ENCODE measurements around the gene SMYD3.

DNA sequence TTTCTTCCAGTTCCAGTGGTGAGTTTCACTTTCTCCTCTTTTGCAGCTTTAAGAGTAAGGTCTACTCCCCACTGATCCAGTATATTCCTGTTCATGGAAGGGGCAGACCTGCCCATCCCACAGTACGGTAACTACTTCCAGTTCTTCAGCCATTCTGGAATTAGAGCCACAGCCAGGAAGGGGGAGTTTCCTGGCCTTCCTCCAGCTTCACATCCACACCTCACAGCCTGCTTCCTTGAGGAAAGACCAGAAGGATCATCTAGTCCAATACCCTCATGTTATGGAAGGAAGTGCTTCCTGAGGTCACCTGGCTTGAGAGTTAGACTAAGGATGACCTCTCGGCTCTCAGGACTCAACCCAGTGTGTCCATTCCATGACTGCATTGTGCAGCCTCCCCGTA, 754.5 kb downstream of the SMYD3 start:
- TF ChIP-seq, protein P1, sequence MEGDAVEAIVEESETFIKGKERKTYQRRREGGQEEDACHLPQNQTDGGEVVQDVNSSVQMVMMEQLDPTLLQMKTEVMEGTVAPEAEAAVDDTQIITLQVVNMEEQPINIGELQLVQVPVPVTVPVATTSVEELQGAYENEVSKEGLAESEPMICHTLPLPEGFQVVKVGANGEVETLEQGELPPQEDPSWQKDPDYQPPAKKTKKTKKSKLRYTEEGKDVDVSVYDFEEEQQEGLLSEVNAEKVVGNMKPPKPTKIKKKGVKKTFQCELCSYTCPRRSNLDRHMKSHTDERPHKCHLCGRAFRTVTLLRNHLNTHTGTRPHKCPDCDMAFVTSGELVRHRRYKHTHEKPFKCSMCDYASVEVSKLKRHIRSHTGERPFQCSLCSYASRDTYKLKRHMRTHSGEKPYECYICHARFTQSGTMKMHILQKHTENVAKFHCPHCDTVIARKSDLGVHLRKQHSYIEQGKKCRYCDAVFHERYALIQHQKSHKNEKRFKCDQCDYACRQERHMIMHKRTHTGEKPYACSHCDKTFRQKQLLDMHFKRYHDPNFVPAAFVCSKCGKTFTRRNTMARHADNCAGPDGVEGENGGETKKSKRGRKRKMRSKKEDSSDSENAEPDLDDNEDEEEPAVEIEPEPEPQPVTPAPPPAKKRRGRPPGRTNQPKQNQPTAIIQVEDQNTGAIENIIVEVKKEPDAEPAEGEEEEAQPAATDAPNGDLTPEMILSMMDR (IDR thresholded peaks at IDR 0.05; ENCODE audit: low read length) = no peak
- TF ChIP-seq EZH2phosphoT487 (IDR thresholded peaks at IDR 0.05; ENCODE audit: low read length) (no peak), EZH2 (optimal IDR thresholded peaks at IDR 0.05; ENCODE audit: low read depth, low read length) (no peak)
